ENCODE measurements around the gene CDK10.
A peak's percentile ranks its signal among the peaks of the same experiment; 100 is the strongest.
"Not testable (repeated sequence)": the region's sequence is repeated elsewhere in the genome, so short reads cannot be mapped to it uniquely, and the experiment has no call there.

The CDK10 gene

DNA sequence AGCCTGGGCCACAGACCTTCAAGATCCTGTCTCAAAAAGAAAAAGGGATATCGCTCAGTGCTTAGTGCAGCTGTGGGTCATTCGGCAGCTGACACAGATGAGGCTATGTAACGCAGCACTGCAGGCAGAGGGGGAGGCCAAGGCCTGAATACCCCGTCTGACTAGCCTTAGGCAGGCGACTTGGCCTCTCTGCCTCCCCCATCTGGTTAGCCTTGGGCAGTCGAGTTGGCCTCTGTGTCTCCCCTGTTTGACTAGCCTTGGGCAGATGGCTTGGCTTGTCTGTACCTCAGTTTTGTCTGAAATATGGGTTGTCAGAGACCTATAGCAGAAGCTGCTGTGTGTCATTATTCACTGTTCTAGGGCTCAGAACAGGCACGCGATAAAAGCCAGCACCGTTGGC lies 18.9 kb upstream of the CDK10 start:
- DNase-seq (ENCODE audit: low read depth), result no peak

DNA sequence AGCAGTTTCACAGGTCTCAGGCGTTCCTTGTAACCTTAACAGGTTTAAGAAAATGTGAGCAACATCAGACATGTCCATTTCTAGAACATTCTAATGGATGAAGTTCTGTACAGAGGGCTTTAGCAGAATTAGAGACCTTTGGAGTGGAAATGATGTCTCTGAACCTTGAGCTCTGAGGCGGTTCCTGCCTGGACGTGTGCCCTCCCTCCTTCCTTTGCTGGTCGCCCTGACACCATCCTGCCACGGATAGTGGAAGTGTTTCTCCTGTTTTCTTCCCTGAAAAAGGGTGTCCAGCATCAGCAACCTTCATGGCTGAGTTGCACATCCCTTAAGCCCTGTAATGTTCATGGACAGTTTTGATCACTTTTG lies 17.7 kb upstream of the CDK10 start:
- DNase-seq (ENCODE audit: low read depth), result no peak

DNA sequence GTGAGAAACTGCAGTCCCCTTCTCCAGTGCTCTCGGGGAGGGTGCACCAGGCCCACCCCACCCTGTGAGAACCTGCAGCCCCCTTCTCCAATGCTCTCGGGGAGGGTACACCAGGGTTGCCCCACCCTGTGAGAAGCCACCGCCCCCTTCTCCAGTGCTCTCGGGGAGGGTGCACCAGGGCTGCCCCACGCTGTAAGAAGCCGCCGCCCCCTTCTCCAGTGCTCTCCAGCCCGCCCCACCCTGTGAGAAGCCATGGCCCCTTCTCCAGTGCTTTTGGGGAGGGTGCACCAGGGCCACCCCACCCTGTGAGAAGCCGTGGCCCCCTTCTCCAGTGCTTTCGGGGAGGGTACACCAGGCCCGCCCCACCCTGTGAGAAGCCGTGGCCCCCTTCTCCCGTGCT lies 16.7 kb upstream of the CDK10 start:
- no peak for DNase-seq (ENCODE audit: low read depth)

DNA sequence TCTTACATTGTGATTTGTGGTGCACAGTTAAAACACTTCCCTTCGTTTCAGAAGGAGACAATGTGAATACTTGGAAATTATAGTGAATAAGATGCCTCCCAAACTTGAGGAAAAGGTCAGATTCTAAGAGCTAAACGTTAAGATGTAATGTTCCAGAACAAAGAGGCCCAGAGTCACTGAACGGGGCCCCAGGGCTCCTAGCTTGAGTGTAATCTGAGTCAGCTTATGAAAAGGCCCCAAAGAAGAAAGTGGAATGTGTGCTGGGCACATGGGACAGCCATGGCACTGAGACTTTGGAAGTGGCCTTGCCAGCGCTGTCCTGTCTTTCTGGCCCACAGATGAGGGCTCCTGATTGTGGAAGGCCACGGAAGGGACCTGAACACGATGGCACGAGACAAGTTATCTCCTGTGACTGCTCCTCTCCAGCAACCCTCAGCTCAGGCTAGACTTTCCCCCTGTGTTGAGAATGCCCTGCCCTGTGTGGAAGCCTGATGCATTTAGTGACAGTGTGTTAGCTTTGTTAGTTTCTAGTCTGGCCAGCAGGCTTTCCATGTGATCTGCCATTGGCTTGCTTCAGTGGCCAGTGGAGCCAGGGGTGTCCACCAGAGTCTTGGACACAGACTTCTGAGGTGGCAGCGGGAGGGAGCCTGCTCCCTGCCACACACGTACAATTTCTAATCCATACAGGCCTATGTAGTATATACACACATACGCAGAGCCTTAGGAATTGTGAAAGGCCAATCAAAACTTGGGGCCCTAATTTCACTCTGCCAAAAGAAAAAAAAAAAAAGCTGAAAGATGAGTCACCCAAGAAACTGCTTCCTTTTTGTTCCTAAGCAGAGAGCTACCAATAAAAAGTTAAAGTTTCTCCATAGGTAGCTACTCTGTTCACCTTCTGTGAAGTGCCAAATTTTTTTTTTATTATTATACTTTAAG lies 15.7 kb upstream of the CDK10 start:
- DNase-seq (ENCODE audit: low read depth), result peak; percentile 56

DNA sequence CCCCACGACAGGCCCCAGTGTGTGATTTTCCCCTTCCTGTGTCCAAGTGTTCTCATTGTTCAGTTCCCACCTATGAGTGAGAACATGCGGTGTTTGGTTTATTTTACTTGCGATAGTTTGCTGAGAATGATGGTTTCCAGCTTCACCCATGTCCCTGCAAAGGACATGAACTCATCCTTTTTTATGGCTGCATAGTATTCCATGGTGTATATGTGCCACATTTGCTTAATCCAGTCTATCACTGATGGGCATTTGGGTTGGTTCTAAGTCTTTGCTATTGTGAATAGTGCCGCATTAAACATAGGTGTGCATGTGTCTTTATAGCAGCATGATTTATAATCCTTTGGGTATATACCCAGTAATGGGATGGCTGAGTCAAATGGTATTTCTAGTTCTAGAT lies 14.9 kb upstream of the CDK10 start:
- not testable (repeated sequence) for DNase-seq (ENCODE audit: low read depth)

DNA sequence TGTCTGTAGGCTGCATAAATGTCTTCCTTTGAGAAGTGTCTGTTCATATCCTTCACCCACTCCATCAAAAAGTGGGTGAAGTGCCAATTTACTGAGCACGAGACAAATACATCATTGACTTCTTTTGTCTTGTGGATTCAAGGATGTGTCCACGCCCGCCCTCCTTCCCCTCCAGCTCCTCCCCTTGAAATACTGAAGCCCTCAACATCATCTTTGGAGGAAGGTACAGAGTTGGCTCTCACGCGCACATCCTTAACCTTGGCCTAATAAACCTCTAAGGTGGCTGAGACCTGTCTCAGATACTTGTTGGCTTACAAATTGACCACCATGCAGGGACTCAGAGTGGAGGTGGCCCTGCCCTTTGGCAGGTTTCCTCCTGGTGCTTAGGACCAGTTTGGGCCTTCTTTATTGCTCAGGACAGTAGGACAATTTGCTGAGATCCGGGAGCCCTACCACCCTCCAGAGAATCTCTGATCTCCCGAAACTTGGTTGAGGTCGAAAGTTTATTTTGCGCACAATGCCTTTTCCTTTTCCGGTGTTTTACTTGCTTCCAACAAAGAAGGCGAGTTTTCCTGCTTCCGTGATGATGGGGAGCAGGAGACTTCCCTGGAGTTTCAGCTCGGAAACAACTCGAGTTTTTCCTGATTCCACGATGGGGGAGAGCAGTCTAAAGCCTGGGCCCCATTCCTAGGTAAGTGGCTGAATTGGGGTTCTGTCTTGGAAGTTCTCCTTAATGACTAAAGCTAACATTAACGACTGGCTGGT lies 14.1 kb upstream of the CDK10 start:
- no peak for DNase-seq (ENCODE audit: low read depth)

- DNase-seq (ENCODE audit: low read depth), result no peak
Observed at GRCh38 chr16:89678258-89678657, 8.2 kb upstream of the CDK10 start.

DNA sequence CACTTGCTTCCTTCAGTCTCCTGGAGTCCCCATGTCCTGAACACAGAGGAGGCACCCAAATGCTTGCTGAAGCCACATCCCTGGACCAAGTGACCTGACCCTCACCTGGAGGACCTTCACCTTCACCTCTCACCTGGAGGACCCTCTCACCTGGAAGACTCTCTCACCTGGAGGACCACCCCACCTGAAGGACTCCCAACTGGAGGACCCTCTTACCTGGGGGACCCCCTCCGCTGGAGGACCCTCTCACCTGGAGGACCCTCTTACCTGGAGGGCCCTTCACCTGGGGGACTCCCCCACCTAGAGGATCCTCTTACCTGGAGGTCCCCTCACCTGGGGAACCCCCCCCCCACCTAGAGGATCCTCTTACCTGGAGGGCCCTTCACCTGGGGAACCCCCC lies 573 bp upstream of the CDK10 start:
- no peak for DNase-seq (ENCODE audit: low read depth)

- peak; percentile 45 for DNase-seq (ENCODE audit: low read depth)
Observed at GRCh38 chr16:89687092-89687940, 827 bp downstream of the CDK10 start.

DNA sequence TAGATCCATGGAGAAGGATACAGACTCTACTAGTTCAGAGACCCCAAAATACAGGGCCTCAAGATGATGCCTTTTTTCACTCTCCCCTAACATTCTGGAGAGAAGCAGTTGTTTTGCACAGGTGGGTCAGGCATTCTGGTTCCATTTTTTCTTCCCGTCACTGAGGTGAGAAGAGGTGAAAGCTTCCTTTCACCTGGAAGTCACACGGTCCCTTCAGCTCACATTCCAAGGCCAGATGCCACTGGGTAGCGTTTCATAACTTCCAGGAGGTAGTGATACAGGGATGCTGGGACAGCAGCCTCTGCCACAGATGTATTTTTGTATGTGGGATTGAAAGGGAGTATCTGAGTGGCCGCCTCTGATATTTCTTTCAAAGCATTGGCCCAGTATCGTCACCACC lies 1.9 kb downstream of the CDK10 start:
- no peak for DNase-seq (ENCODE audit: low read depth)

- DNase-seq (ENCODE audit: low read depth), result no peak
Observed at GRCh38 chr16:89689142-89689541, 2.7 kb downstream of the CDK10 start.

DNA sequence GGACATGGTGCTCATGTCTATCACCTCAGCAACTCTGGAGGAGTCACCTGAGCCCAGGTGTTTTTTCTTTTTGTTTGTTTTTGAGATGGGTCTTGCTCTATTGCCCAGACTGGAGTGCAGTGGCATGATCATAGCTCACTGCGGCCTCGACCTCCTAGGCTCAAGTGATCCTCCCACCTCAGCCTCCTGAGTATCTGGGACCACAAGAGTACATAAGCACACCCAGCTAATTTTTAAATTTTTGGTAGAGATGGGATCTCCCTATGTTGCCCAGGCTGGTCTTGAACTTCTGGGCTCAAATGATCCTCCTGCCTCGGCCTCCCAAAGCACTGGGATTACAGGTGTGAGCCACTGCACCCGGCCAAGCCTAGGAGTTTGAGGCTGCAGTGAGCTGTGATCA lies 3.1 kb downstream of the CDK10 start:
- DNase-seq (ENCODE audit: low read depth), result not testable (repeated sequence)

DNA sequence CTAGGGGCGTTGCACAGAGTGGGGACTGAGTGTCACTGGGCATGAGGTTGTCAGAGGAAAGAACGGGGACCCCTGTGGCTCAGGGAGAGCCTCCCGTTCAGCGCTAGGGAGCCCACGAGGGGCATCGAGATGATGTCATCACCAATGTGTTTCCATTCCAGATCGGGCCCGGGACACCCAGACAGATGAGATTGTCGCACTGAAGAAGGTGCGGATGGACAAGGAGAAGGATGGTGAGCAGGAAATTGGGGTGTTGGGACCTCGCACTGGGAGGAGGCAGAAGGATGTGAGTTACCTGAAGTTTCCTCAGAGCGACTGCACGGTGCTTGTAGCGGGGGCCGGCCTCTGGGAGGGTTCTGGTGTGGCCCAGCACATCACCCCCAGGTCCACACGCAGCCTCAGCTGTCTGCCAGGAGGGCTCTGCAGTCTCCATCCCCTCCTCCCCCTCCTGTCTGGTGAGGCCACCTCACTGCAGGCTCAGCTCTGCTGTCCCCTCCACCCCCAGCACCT lies 4.0 kb downstream of the CDK10 start:
- no peak for DNase-seq (ENCODE audit: low read depth)

GRCh38 chr16:89691231-89691985 lies 4.9 kb downstream of the CDK10 start:
- DNase-seq (ENCODE audit: low read depth), result no peak

GRCh38 chr16:89691986-89692569 lies 5.6 kb downstream of the CDK10 start:
- no peak for DNase-seq (ENCODE audit: low read depth)

GRCh38 chr16:89693289-89693731 lies 6.8 kb downstream of the CDK10 start:
- DNase-seq (ENCODE audit: low read depth), result no peak

GRCh38 chr16:89693931-89694783 lies 7.7 kb downstream of the CDK10 start:
- no peak for DNase-seq (ENCODE audit: low read depth)

DNA sequence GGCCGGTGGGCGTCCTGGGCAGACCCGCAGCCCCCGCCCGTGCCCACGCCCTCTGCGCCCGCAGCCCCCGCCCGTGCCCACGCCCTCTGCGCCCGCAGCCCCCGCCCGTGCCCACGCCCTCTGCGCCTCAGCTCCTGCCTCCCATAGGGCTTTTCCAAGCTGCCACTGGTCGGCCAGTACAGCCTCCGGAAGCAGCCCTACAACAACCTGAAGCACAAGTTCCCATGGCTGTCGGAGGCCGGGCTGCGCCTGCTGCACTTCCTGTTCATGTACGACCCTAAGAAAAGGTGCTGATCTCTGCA lies 8.2 kb downstream of the CDK10 start:
- not testable (repeated sequence) for DNase-seq (ENCODE audit: low read depth)

DNA sequence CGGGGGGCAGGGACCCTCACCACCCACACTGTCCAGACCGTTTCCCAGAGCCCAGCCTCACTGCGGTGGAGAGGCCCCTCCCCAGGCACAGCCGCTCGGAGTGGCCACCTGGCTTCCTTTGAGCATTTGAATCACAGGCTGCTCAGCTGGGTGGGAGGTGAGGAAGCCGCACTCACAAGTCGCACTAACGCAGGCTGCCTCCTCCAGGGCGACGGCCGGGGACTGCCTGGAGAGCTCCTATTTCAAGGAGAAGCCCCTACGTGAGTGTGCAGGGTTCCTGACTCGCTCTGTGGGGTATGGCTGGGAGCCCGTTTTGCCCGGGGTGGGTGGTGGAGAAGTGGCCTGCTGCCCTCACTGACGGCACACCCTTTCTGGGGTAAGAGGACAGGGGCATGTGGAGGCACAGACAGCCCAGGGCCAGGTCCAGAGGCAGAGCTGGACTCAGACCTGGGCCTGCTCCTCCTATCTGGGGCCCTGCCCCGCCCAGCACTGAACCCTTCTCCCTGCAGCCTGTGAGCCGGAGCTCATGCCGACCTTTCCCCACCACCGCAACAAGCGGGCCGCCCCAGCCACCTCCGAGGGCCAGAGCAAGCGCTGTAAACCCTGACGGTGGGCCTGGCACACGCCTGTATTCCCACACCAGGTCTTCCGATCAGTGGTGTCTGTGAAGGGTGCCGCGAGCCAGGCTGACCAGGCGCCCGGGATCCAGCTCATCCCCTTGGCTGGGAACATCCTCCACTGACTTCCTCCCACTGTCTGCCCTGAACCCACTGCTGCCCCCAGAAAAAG lies 8.8 kb downstream of the CDK10 start:
- DNase-seq (ENCODE audit: low read depth), result no peak
